GM12892 (cell line): ENCODE measurements around the gene MRPL23.

Experiments used
- POLR2A ChIP-seq: IDR thresholded peaks from 2 replicates; pipeline ENCODE4 v1.6.1; 2011; ENCODE audit warnings: low read depth, low read length, control low read depth
- POLR2AphosphoS5 ChIP-seq: IDR thresholded peaks from 2 replicates; pipeline ENCODE4 v1.6.1; 2011; ENCODE audit warnings: low read depth, low read length, control low read depth
- TAF1 ChIP-seq: IDR thresholded peaks from 2 replicates; pipeline ENCODE4 v1.6.1; 2011; ENCODE audit warnings: low read depth, mild to moderate bottlenecking, control low read depth, low read length, borderline replicate concordance

DNA sequence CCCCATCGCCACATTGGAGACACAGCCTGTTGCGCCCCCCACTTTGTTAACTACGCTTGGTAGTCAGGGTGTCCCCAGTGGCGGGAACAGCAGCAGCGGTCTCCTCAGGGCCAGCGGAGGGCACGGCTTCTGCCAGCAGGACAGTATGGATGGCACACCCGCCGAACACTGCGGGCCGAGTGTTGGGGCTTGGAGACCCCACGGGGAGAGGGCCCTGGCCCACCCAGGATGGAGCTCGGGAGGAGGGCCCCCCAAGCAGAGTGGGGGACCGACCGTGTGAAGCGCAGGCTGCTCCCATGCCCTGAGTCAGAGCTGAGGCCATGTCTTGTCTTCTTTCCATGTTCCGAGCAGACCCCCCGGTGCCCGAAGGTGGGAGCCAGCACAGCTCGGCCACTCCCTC is 17.8 kb downstream of the MRPL23 start:
- no peak for TF ChIP-seq POLR2A
- no peak for TF ChIP-seq TAF1
- no peak for TF ChIP-seq POLR2AphosphoS5
